GM23338 (cell line): Measurements from ENCODE around the gene POLDIP3. TPM values are rescaled to one million over a fixed set of nuclear protein-coding genes. Genes with fewer than 3 reads are reported as not detected.

Source experiments
- ATAC-seq: fragments of 200-7000 bp; cut with Tn5 transposase; 3 replicates; pipeline ENCODE4 v1.9.1; 2020
- DNase-seq: peaks from one replicate; pipeline ENCODE4 v3.0.0-alpha.2; 2015; ENCODE audit warnings: low spot score
- H2AFZ ChIP-seq: fragments of 200-600 bp; sonication (generic); 2 replicates; pipeline ENCODE4 v1.8.0; 2016; ENCODE audit warnings: antibody characterized with exemption, mild to moderate bottlenecking, moderate library complexity
- H3F3A ChIP-seq: fragments of 200-600 bp; sonication (generic); replicated peaks from 2 replicates; pipeline ENCODE4 v1.8.0; 2017; ENCODE audit warnings: antibody characterized with exemption, mixed run types, low read depth
- H3K27ac ChIP-seq: fragments of 200-600 bp; sonication (generic); 2 replicates; pipeline ENCODE4 v1.6.1; 2016; ENCODE audit warnings: low read depth
- H3K27me3 ChIP-seq: fragments of 200-600 bp; sonication (generic); 2 replicates; pipeline ENCODE4 v1.8.0; 2016; ENCODE audit warnings: mild to moderate bottlenecking, mixed run types, moderate library complexity; ENCODE audit not compliant: insufficient read depth
- H3K36me3 ChIP-seq: fragments of 200-600 bp; sonication (generic); 2 replicates; pipeline ENCODE4 v1.8.0; 2016; ENCODE audit warnings: mild to moderate bottlenecking; ENCODE audit not compliant: insufficient read depth
- H3K4me1 ChIP-seq: fragments of 200-600 bp; sonication (generic); 2 replicates; pipeline ENCODE4 v1.8.0; 2016; ENCODE audit warnings: mild to moderate bottlenecking, moderate library complexity; ENCODE audit not compliant: insufficient read depth
- H3K4me2 ChIP-seq: fragments of 200-600 bp; sonication (generic); 2 replicates; pipeline ENCODE4 v1.7.1; 2017; ENCODE audit warnings: mixed run types
- H3K4me3 ChIP-seq: fragments of 200-600 bp; sonication (generic); 2 replicates; pipeline ENCODE4 v1.6.1; 2016; ENCODE audit warnings: mixed run types
- H3K79me2 ChIP-seq: fragments of 200-600 bp; sonication (generic); replicated peaks from 2 replicates; pipeline ENCODE4 v1.8.0; 2017; ENCODE audit warnings: mild to moderate bottlenecking; ENCODE audit not compliant: insufficient read depth
- H3K9me2 ChIP-seq: fragments of 200-600 bp; sonication (generic); 2 replicates; pipeline ENCODE4 v1.8.0; 2017; ENCODE audit not compliant: insufficient read depth
- H4K20me1 ChIP-seq: fragments of 200-600 bp; sonication (generic); replicated peaks from 2 replicates; pipeline ENCODE4 v1.8.0; 2017; ENCODE audit warnings: mild to moderate bottlenecking; ENCODE audit not compliant: insufficient read depth
- H3K27ac Mint-ChIP-seq: 2 replicates; pipeline ENCODE4 v1.8.0; 2020; ENCODE audit warnings: inconsistent platforms, mild to moderate bottlenecking, moderate library complexity, mixed read lengths
- H3K27me3 Mint-ChIP-seq: 3 replicates; pipeline ENCODE4 v1.8.0; 2022; ENCODE audit warnings: low read depth, mild to moderate bottlenecking, moderate library complexity, mixed read lengths, inconsistent platforms; ENCODE audit not compliant: insufficient read depth, poor library complexity
- H3K36me3 Mint-ChIP-seq: 3 replicates; pipeline ENCODE4 v1.8.0; 2021; ENCODE audit warnings: low read depth, mild to moderate bottlenecking, inconsistent platforms, moderate library complexity, mixed read lengths
- H3K4me1 Mint-ChIP-seq: 3 replicates; pipeline ENCODE4 v1.8.0; 2020; ENCODE audit warnings: mild to moderate bottlenecking, inconsistent platforms, mixed read lengths
- H3K4me3 Mint-ChIP-seq: 3 replicates; pipeline ENCODE4 v1.8.0; 2021; ENCODE audit warnings: moderate library complexity, mild to moderate bottlenecking, inconsistent platforms, mixed read lengths
- H3K9me3 Mint-ChIP-seq: 3 replicates; pipeline ENCODE4 v1.8.0; 2020; ENCODE audit warnings: moderate library complexity, mild to moderate bottlenecking, inconsistent platforms, mixed read lengths
- EZH2 ChIP-seq: fragments of 200-600 bp; sonication (generic); IDR thresholded peaks from one replicate; pipeline ENCODE4 v1.8.0; 2017; ENCODE audit warnings: antibody characterized with exemption, mild to moderate bottlenecking, low read depth; ENCODE audit not compliant: unreplicated experiment
- REST ChIP-seq: IDR thresholded peaks from one replicate; pipeline ENCODE4 v1.6.1; 2018; ENCODE audit warnings: antibody characterized with exemption; ENCODE audit not compliant: unreplicated experiment
- ZNF462 ChIP-seq: fragments of 250-450 bp; sonication (Bioruptor Pico); IDR thresholded peaks from 2 replicates; pipeline ENCODE4 v1.5.0; 2020; ENCODE audit warnings: mild to moderate bottlenecking, moderate library complexity
- polyA plus RNA-seq: library from polyadenylated mRNA; unstranded; fragments of >200 nt; fragmentation: Nextera tagmentation; extraction: Ambion mirVana; gene quantifications from 2 replicates; pipeline ENCODE4 v1.2.1, GENCODE V29; 2016
- total RNA-seq: library from RNA; depleted of rRNA; stranded (reverse); fragments of >200 nt; shearing (Covaris generic); gene quantifications from 2 replicates; pipeline ENCODE4 v1.2.3, GENCODE V29; 2014

Gene POLDIP3
- total and polyA plus RNA-seq, 2 experiments from 2014 or later: 38.2 to 54.3 TPM

- peaks cover 48% of the 10 kb centered on the region for H4K20me1 ChIP-seq
- no peak overlapping the region for H3K4me3 ChIP-seq
- TF ChIP-seq REST (no peak), ZNF462 (CRISPR knock-in tag) (no peak), EZH2 (no peak)
Observed at GRCh38 chr22:42610186-42610585, 4.5 kb downstream of the POLDIP3 start.

More at GRCh38 chr22:42610186-42610585, 4.5 kb downstream of the POLDIP3 start:
- no peaks in the 10 kb centered on the region; the same call in none of the 2 replicates for H3F3A ChIP-seq
- H3K27ac ChIP-seq: no peak overlapping the region; the same call in 1 of the 2 replicates
- DNase-seq: no peak
- H3K9me2 ChIP-seq: no peaks in the 10 kb centered on the region
- H3K4me1 Mint-ChIP-seq: peaks cover 37% of the 10 kb centered on the region
- H3K36me3 ChIP-seq: peaks cover 12% of the 10 kb centered on the region
- no peak for ATAC-seq
- H3K79me2 ChIP-seq: peaks cover 89% of the 10 kb centered on the region
- H3K4me1 ChIP-seq: peaks cover 10% of the 10 kb centered on the region; the same call in 1 of the 2 replicates
- no peak overlapping the region for H3K4me3 Mint-ChIP-seq
- no peak overlapping the region for H2AFZ ChIP-seq
- no peak overlapping the region for H3K4me2 ChIP-seq
- H3K36me3 Mint-ChIP-seq: peaks cover 77% of the 10 kb centered on the region
- no peaks in the 10 kb centered on the region for H3K27me3 ChIP-seq
- no peak overlapping the region for H3K27ac Mint-ChIP-seq
- H3K9me3 Mint-ChIP-seq: peaks cover 8% of the 10 kb centered on the region; the same call in 2 of the 3 replicates
- peaks cover 26% of the 10 kb centered on the region for H3K27me3 Mint-ChIP-seq
